ENCODE results near the gene MYOM1.
"Not testable (repeated sequence)": the region's sequence is repeated elsewhere in the genome, so short reads cannot be mapped to it uniquely, and the experiment has no call there.

Gene MYOM1

DNA sequence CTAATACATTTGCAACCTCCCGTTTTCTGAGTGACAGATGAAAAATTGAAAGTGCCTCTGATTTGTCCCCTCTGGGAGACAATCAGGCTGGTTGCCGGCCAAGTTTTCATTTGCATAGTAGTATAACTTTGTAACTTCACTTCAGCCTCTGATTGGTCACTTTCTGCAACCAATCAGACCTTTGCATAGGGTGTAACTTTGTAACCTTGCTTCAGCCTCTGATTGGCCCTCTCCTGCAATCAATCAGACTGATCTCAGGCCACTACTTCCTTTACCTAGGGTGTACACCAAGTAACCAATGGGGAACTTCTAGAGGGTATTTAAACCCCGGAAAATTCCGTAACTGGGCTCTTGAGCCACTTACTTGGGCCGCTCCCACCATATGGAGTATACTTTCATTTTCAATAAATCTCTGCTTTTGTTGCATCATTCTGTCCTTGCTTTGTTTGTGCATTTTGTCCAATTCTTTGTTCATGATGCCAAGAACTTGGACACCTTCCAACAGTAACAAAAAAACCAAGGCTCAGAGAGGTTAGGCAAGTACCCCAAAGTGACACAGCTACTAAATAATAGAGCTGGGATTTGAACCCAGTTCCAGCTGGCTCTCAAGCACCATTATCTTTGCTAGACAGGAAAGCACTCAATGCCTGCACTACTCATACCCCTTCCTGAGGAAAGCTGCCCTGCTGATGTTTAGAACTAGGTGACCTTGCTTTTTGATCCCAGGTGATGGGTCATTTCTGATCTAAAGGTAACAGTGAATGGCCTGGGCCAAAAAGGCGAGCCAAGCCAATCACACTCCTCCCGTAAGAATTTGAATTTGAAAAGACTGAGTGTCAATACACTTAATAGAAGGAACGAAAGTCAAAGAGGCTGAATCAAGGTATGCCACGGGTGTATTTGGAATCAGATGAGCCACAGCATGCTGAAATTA is 10.9 kb upstream of the MYOM1 start:
- no peak overlapping the region for H3K27ac ChIP-seq
- no peak for TF ChIP-seq ZFX (IDR thresholded peaks at IDR 0.05; ENCODE audit: borderline replicate concordance)
- TF ChIP-seq CTCF (IDR thresholded peaks at IDR 0.05), result no peak

GRCh38 chr18:3226048-3226447 is 6.3 kb upstream of the MYOM1 start:
- no peak for TF ChIP-seq CTCF (IDR thresholded peaks at IDR 0.05)
- TF ChIP-seq ZFX (IDR thresholded peaks at IDR 0.05; ENCODE audit: borderline replicate concordance), result no peak
- H3K27ac ChIP-seq, result no peak overlapping the region

DNA sequence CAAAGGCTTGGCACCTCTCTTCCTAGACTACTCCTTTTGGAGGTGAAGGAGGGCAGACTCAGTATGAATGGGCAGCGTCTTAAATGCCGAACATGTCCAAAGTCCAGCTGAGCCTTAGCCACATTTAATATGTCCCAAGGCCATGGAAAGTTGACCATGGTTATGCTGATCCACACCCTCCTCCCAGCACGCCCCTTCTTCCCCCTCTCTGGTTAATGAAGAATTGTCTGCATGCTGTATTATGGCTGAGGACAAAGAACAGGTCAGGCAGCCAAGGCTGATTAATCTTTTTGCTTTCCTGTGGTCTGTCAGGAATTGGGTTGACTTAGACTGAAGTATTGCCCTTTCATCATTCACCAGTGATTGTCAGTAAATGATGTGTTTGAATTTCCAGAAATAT is 5.8 kb upstream of the MYOM1 start:
- H3K27ac ChIP-seq, result no peak overlapping the region
- TF ChIP-seq ZFX (IDR thresholded peaks at IDR 0.05; ENCODE audit: borderline replicate concordance) (no peak), CTCF (IDR thresholded peaks at IDR 0.05) (no peak)

GRCh38 chr18:3224223-3224622 is 4.5 kb upstream of the MYOM1 start:
- H3K27ac ChIP-seq, result no peak overlapping the region
- no peak for TF ChIP-seq CTCF (IDR thresholded peaks at IDR 0.05)
- TF ChIP-seq ZFX (IDR thresholded peaks at IDR 0.05; ENCODE audit: borderline replicate concordance), result no peak

DNA sequence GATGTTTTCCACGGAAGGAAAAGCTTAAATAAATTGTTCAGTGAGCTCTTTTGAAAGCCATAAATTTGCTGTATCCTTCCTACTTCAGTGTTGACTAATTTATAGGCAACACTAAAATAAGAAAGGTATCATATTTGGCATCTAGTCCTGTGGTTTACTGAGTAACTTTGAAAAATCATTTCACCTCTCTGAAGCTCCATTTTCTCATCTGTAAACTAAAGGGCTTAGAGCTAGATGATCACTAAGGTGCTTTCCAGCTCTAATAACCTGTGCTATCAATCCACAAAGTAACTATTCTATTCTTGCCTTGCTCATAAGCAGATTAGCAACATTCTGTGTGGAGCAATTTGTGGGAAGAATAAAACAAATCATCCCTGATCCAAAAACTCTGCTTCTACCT is 3.6 kb upstream of the MYOM1 start:
- no peak for TF ChIP-seq ZFX (IDR thresholded peaks at IDR 0.05; ENCODE audit: borderline replicate concordance)
- TF ChIP-seq CTCF (IDR thresholded peaks at IDR 0.05), result no peak
- H3K27ac ChIP-seq, result no peak overlapping the region

DNA sequence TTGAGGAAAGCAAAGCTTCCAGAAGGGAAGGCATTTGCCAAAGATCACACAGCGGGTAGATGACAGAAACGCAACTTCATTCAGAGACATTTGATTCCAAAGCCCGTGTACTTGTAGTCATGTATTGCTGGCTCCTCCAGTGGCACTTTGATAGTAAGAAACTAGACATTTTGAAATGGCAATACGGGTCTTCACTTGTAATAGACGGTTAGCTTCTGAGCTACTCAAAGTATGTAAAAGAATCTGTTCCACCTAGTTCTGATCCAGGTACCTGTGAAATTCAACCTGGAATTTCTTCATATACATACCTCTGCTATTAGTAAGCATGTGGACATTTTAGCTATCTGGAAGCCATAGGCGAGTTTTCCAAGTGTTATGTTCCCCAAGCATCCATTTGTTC is 1.7 kb upstream of the MYOM1 start:
- TF ChIP-seq CTCF (IDR thresholded peaks at IDR 0.05) (no peak), ZFX (IDR thresholded peaks at IDR 0.05; ENCODE audit: borderline replicate concordance) (no peak)
- H3K27ac ChIP-seq, result no peak overlapping the region

GRCh38 chr18:3220868-3221267 is 1.1 kb upstream of the MYOM1 start:
- not testable (repeated sequence) for H3K27ac ChIP-seq
